Epithelial cell of proximal tubule (primary cell): ENCODE measurements around the gene MORN1. TPM values are rescaled to one million over a fixed set of nuclear protein-coding genes. Genes with fewer than 3 reads are reported as not detected.

ENCODE experiments used
- DNase-seq: peaks from one replicate; pipeline ENCODE4 v3.0.0-alpha.2; 2011; ENCODE audit warnings: low read depth
- H3K4me3 ChIP-seq: 2 replicates; pipeline ENCODE4 v1.5.1; 2011; ENCODE audit warnings: low read depth, mild to moderate bottlenecking, low read length
- CTCF ChIP-seq: conservative IDR thresholded peaks from 2 replicates; pipeline ENCODE4 v1.5.1; 2012; ENCODE audit warnings: low read depth, mild to moderate bottlenecking, low read length
- total RNA-seq: library from RNA; depleted of rRNA; stranded (reverse); fragments of >200 nt; gene quantifications from 2 replicates; pipeline ENCODE4 v1.2.3, GENCODE V29; 2015

Gene MORN1
- total RNA-seq, 1 donor from 2014 or later, result 8.1 TPM

DNA sequence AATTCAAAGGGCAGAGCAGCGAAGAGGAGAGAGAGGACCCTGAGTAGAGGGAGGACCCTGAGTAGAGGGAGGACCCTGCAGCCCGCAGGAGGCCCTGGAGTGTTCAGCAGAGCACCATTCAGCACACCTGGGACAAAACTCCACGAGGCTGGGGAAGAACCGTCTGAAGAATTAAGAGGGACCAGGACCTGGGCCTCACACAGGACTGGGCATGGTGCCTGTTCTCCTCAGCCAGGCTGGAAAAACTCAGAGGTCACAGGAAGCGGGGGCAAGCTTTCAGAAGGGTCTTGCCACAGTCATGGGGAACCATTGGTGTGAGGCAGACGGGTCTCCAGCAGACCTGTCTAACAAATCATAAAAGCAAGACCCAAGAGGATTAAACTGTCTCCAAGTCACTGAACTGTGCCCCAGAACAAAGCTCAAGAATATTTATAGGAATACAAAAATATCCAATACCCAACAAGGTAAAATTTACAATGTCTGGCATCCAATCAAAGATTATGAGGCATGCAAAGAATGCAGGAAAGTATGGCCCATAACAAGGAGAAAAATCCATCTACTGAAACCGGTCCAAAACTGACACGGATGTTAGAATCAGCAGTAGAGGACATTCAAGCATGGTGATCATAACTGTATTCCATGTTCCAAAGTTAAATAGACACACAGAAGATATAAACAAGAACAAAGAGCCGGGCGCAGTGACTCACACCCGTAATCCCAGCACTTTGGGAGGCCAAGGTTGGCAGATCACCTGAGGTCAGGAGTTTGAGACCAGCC lies 30.6 kb downstream of the MORN1 start:
- DNase-seq, result no peak
- no peak for TF ChIP-seq CTCF
- no peak overlapping the region for H3K4me3 ChIP-seq

DNA sequence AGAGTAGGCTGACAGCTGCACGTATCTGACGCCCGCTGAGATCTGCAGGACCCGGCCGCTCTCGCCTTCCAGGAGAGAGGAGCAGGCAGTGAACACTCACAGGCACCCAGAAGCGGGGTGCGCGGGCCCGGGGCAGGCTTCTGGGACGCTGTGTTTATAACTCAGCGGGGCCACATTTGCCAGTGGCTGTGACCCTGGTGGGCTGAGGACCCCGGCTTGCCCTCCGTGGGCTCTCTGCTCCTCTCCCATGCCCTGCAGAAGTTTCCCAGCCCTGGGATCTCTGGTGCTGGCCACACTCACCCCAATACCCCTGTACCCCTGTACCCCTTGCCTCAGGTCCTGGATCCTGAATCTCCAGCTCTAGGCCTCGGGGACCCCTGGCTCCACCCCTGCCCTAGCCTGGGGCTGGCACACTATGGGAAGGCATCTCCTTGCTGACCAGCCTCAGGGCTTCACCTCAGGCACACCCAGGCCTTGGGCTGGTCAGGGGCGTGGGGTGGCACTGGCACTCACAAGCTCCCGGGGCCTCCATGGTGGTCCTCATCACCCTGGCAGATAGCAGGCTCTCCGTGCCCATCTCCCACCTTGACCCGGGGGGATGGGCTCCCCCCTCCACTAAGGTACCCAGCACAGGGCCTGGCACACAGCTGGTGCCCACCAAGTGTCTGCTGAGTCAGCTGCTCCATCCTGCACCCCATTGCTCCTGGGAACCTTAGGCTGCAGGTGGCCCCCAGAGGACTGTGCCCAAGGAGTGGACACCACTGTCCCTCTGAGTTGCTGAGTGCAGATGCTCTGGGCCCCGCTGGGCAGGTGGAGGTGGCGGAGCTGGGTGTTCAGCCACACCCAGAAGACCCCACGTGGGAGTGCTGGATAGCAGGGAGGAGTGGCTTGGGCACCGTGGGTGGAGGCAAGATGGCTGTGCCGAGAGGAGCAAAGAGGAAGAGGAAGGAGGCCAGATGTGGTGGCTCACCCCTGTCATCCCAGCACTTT lies 32.4 kb downstream of the MORN1 start:
- no peak for TF ChIP-seq CTCF
- DNase-seq, result no peak
- no peak overlapping the region for H3K4me3 ChIP-seq

GRCh38 chr1:2358072-2358471 lies 33.3 kb downstream of the MORN1 start:
- no peak overlapping the region for H3K4me3 ChIP-seq
- no peak for DNase-seq
- no peak for TF ChIP-seq CTCF

- H3K4me3 ChIP-seq, result no peak overlapping the region
- TF ChIP-seq CTCF, result no peak
- DNase-seq, result no peak
Measured at GRCh38 chr1:2356911-2357845, 34.2 kb downstream of the MORN1 start.

DNA sequence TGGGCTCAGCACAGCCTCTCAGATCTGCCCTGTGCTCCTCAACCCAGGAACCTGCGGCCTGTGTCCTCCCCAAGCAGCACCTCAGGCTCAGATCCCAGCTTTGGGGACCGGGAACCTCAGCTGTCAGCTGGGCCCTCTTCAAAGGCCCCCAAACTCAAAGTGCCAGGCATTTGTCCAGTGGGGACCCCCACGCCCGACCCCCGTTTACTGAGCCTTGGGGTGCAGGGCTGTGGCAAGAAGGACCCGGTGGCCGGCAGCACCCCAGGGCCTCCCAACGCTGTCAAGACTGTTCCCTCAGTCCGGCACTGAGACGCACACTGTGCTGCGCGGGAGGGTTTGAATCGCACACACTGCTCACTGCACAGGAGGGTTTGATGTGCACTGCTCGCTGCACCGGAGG lies 35.0 kb downstream of the MORN1 start:
- H3K4me3 ChIP-seq, result no peak overlapping the region
- no peak for TF ChIP-seq CTCF
- no peak for DNase-seq
